Measurements from ENCODE around the gene RAB1A. TPM values are rescaled to one million over a fixed set of nuclear protein-coding genes. Genes with fewer than 3 reads are reported as not detected.
"Not testable (repeated sequence)": the region's sequence is repeated elsewhere in the genome, so short reads cannot be mapped to it uniquely, and the experiment has no call there.

The RAB1A gene
- total RNA-seq, 1 experiment from 2014 or later, result 79.1 TPM

- Histone ChIP-seq H3K79me2 (ENCODE audit: low read length) (no peaks in the 10 kb centered on the region), H3K9me2 (replicated peaks; ENCODE audit: insufficient read depth, low read length) (no peaks in the 10 kb centered on the region), H3K9ac (ENCODE audit: low read length) (no peak overlapping the region), H4K20me1 (ENCODE audit: insufficient read depth, low read depth, low read length) (no peaks in the 10 kb centered on the region), H3K27ac (ENCODE audit: low read length) (peak overlapping the region; percentile 93), H3K4me3 (ENCODE audit: low read length) (no peak overlapping the region), H3K9me3 (ENCODE audit: low read length) (no peaks in the 10 kb centered on the region), H3K4me2 (ENCODE audit: low read depth, low read length, poor library complexity, severe bottlenecking) (no peak overlapping the region), H3K4me1 (ENCODE audit: low read length) (peaks cover 58% of the 10 kb centered on the region), H3K36me3 (ENCODE audit: insufficient read depth, low read length) (no peaks in the 10 kb centered on the region), H3K27me3 (ENCODE audit: low read length) (no peaks in the 10 kb centered on the region), H2AFZ (ENCODE audit: low read length) (peak overlapping the region; percentile 22; the same call in 1 of the 2 replicates)
- DNase-seq, result peak; percentile 52
Measured at GRCh38 chr2:65165558-65165957, 35.7 kb upstream of the RAB1A start.

GRCh38 chr2:65164426-65164891 lies 34.6 kb upstream of the RAB1A start:
- Histone ChIP-seq H3K9ac (ENCODE audit: low read length) (peak overlapping the region; percentile 22; the same call in 1 of the 2 replicates), H3K27ac (ENCODE audit: low read length) (peak overlapping the region; percentile 93), H2AFZ (ENCODE audit: low read length) (peak overlapping the region; percentile 45), H3K4me1 (ENCODE audit: low read length) (peaks cover 66% of the 10 kb centered on the region), H3K4me2 (ENCODE audit: low read depth, low read length, poor library complexity, severe bottlenecking) (peak overlapping the region; percentile 75), H3K27me3 (ENCODE audit: low read length) (no peaks in the 10 kb centered on the region), H3K9me3 (ENCODE audit: low read length) (no peaks in the 10 kb centered on the region), H3K9me2 (replicated peaks; ENCODE audit: insufficient read depth, low read length) (no peaks in the 10 kb centered on the region), H3K36me3 (ENCODE audit: insufficient read depth, low read length) (no peaks in the 10 kb centered on the region), H3K79me2 (ENCODE audit: low read length) (no peaks in the 10 kb centered on the region), H4K20me1 (ENCODE audit: insufficient read depth, low read depth, low read length) (no peaks in the 10 kb centered on the region), H3K4me3 (ENCODE audit: low read length) (no peak overlapping the region)
- peak; percentile 52 for DNase-seq

GRCh38 chr2:65161551-65162100 lies 31.7 kb upstream of the RAB1A start:
- Histone ChIP-seq H3K4me2 (ENCODE audit: low read depth, low read length, poor library complexity, severe bottlenecking) (peak overlapping the region; percentile 75), H3K9me2 (replicated peaks; ENCODE audit: insufficient read depth, low read length) (no peaks in the 10 kb centered on the region), H3K9ac (ENCODE audit: low read length) (peak overlapping the region; percentile 50), H2AFZ (ENCODE audit: low read length) (peak overlapping the region; percentile 71), H3K27me3 (ENCODE audit: low read length) (no peaks in the 10 kb centered on the region), H4K20me1 (ENCODE audit: insufficient read depth, low read depth, low read length) (no peaks in the 10 kb centered on the region), H3K9me3 (ENCODE audit: low read length) (no peaks in the 10 kb centered on the region), H3K36me3 (ENCODE audit: insufficient read depth, low read length) (no peaks in the 10 kb centered on the region), H3K79me2 (ENCODE audit: low read length) (no peaks in the 10 kb centered on the region), H3K4me3 (ENCODE audit: low read length) (peak overlapping the region; percentile 52), H3K4me1 (ENCODE audit: low read length) (peaks cover 60% of the 10 kb centered on the region), H3K27ac (ENCODE audit: low read length) (peak overlapping the region; percentile 93)
- DNase-seq, result no peak

GRCh38 chr2:65159906-65160305 lies 30.0 kb upstream of the RAB1A start:
- Histone ChIP-seq H3K9ac (ENCODE audit: low read length) (peak overlapping the region; percentile 30), H3K27ac (ENCODE audit: low read length) (peak overlapping the region; percentile 49), H3K36me3 (ENCODE audit: insufficient read depth, low read length) (no peaks in the 10 kb centered on the region), H3K79me2 (ENCODE audit: low read length) (no peaks in the 10 kb centered on the region), H3K27me3 (ENCODE audit: low read length) (no peaks in the 10 kb centered on the region), H3K4me2 (ENCODE audit: low read depth, low read length, poor library complexity, severe bottlenecking) (peak overlapping the region; percentile 38), H2AFZ (ENCODE audit: low read length) (peak overlapping the region; percentile 84), H3K4me3 (ENCODE audit: low read length) (no peak overlapping the region), H3K4me1 (ENCODE audit: low read length) (peaks cover 51% of the 10 kb centered on the region), H4K20me1 (ENCODE audit: insufficient read depth, low read depth, low read length) (no peaks in the 10 kb centered on the region), H3K9me3 (ENCODE audit: low read length) (no peaks in the 10 kb centered on the region), H3K9me2 (replicated peaks; ENCODE audit: insufficient read depth, low read length) (no peaks in the 10 kb centered on the region)
- DNase-seq, result no peak

GRCh38 chr2:65159261-65159660 lies 29.4 kb upstream of the RAB1A start:
- Histone ChIP-seq H3K4me1 (ENCODE audit: low read length) (peaks cover 45% of the 10 kb centered on the region), H3K4me3 (ENCODE audit: low read length) (no peak overlapping the region), H4K20me1 (ENCODE audit: insufficient read depth, low read depth, low read length) (no peaks in the 10 kb centered on the region), H3K36me3 (ENCODE audit: insufficient read depth, low read length) (no peaks in the 10 kb centered on the region), H3K27me3 (ENCODE audit: low read length) (no peaks in the 10 kb centered on the region), H3K9me3 (ENCODE audit: low read length) (no peaks in the 10 kb centered on the region), H2AFZ (ENCODE audit: low read length) (peak overlapping the region; percentile 84; the same call in 1 of the 2 replicates), H3K79me2 (ENCODE audit: low read length) (no peaks in the 10 kb centered on the region), H3K9ac (ENCODE audit: low read length) (no peak overlapping the region; the same call in 1 of the 2 replicates), H3K4me2 (ENCODE audit: low read depth, low read length, poor library complexity, severe bottlenecking) (no peak overlapping the region), H3K27ac (ENCODE audit: low read length) (peak overlapping the region; percentile 49), H3K9me2 (replicated peaks; ENCODE audit: insufficient read depth, low read length) (no peaks in the 10 kb centered on the region)
- no peak for DNase-seq

- no peak overlapping the region for H3K9ac ChIP-seq (ENCODE audit: low read length)
- H2AFZ ChIP-seq (ENCODE audit: low read length), result no peak overlapping the region
- no peaks in the 10 kb centered on the region for H3K9me2 ChIP-seq (replicated peaks; ENCODE audit: insufficient read depth, low read length)
- H4K20me1 ChIP-seq (ENCODE audit: insufficient read depth, low read depth, low read length), result no peaks in the 10 kb centered on the region
- DNase-seq, result no peak
- H3K27ac ChIP-seq (ENCODE audit: low read length), result no peak overlapping the region
- H3K4me1 ChIP-seq (ENCODE audit: low read length), result peaks cover 45% of the 10 kb centered on the region
- no peaks in the 10 kb centered on the region for H3K27me3 ChIP-seq (ENCODE audit: low read length)
- no peaks in the 10 kb centered on the region for H3K36me3 ChIP-seq (ENCODE audit: insufficient read depth, low read length)
- H3K79me2 ChIP-seq (ENCODE audit: low read length), result no peaks in the 10 kb centered on the region
- no peaks in the 10 kb centered on the region for H3K9me3 ChIP-seq (ENCODE audit: low read length)
- H3K4me2 ChIP-seq (ENCODE audit: low read depth, low read length, poor library complexity, severe bottlenecking), result no peak overlapping the region
- H3K4me3 ChIP-seq (ENCODE audit: low read length), result no peak overlapping the region
Measured at GRCh38 chr2:65158557-65158956, 28.7 kb upstream of the RAB1A start.

- not testable (repeated sequence) for H3K9me2 ChIP-seq (replicated peaks; ENCODE audit: insufficient read depth, low read length); H3K79me2 ChIP-seq (ENCODE audit: low read length); H3K9me3 ChIP-seq (ENCODE audit: low read length); H3K36me3 ChIP-seq (ENCODE audit: insufficient read depth, low read length); H4K20me1 ChIP-seq (ENCODE audit: insufficient read depth, low read depth, low read length); H3K27ac ChIP-seq (ENCODE audit: low read length); H3K9ac ChIP-seq (ENCODE audit: low read length); H3K4me3 ChIP-seq (ENCODE audit: low read length); H3K27me3 ChIP-seq (ENCODE audit: low read length); DNase-seq; H2AFZ ChIP-seq (ENCODE audit: low read length); H3K4me2 ChIP-seq (ENCODE audit: low read depth, low read length, poor library complexity, severe bottlenecking)
- peaks cover 38% of the 10 kb centered on the region for H3K4me1 ChIP-seq (ENCODE audit: low read length)
Measured at GRCh38 chr2:65157856-65158255, 27.9 kb upstream of the RAB1A start.

GRCh38 chr2:65156041-65156440 lies 26.1 kb upstream of the RAB1A start:
- Histone ChIP-seq H3K9ac (ENCODE audit: low read length) (no peak overlapping the region), H3K9me3 (ENCODE audit: low read length) (no peaks in the 10 kb centered on the region), H3K27me3 (ENCODE audit: low read length) (no peaks in the 10 kb centered on the region), H4K20me1 (ENCODE audit: insufficient read depth, low read depth, low read length) (no peaks in the 10 kb centered on the region), H3K27ac (ENCODE audit: low read length) (no peak overlapping the region), H3K79me2 (ENCODE audit: low read length) (no peaks in the 10 kb centered on the region), H2AFZ (ENCODE audit: low read length) (no peak overlapping the region), H3K4me1 (ENCODE audit: low read length) (peaks cover 20% of the 10 kb centered on the region), H3K9me2 (replicated peaks; ENCODE audit: insufficient read depth, low read length) (no peaks in the 10 kb centered on the region), H3K36me3 (ENCODE audit: insufficient read depth, low read length) (no peaks in the 10 kb centered on the region), H3K4me2 (ENCODE audit: low read depth, low read length, poor library complexity, severe bottlenecking) (no peak overlapping the region), H3K4me3 (ENCODE audit: low read length) (no peak overlapping the region)
- DNase-seq, result no peak

Data from Karpas-422 (cell line).